MM.1S (cell line): Measurements from ENCODE around the gene EFR3B.

ENCODE experiments used
- DNase-seq: peaks from one replicate; pipeline ENCODE4 v3.0.0-alpha.2; 2015
- H2AFZ ChIP-seq: fragments of 300-600 bp; sonication (generic); 2 replicates; pipeline ENCODE4 v1.6.0; 2016; ENCODE audit warnings: antibody characterized with exemption, low read length
- H3F3A ChIP-seq: fragments of 300-600 bp; sonication (generic); 2 replicates; pipeline ENCODE4 v1.6.1; 2016; ENCODE audit warnings: mild to moderate bottlenecking, antibody characterized with exemption, low read length, moderate library complexity, mixed read lengths; ENCODE audit not compliant: insufficient read depth
- H3K27ac ChIP-seq: fragments of 300-600 bp; sonication (generic); 2 replicates; pipeline ENCODE4 v1.5.1; 2016; ENCODE audit warnings: mild to moderate bottlenecking, low read length
- H3K27me3 ChIP-seq: fragments of 300-600 bp; sonication (generic); replicated peaks from 2 replicates; pipeline ENCODE4 v1.6.0; 2016; ENCODE audit warnings: low read length; ENCODE audit not compliant: insufficient read depth
- H3K36me3 ChIP-seq: fragments of 300-600 bp; sonication (generic); replicated peaks from 2 replicates; pipeline ENCODE4 v1.6.1; 2016; ENCODE audit warnings: mild to moderate bottlenecking, low read length, mixed read lengths; ENCODE audit not compliant: insufficient read depth
- H3K4me1 ChIP-seq: fragments of 300-600 bp; sonication (generic); 2 replicates; pipeline ENCODE4 v1.6.1; 2016; ENCODE audit warnings: low read length, mixed read lengths
- H3K4me2 ChIP-seq: fragments of 300-600 bp; sonication (generic); 2 replicates; pipeline ENCODE4 v1.6.0; 2016; ENCODE audit warnings: low read depth, low read length
- H3K4me3 ChIP-seq: fragments of 300-600 bp; sonication (generic); 2 replicates; pipeline ENCODE4 v1.5.1; 2016; ENCODE audit warnings: low read length, mixed read lengths
- H3K79me2 ChIP-seq: fragments of 300-600 bp; sonication (generic); 2 replicates; pipeline ENCODE4 v1.6.1; 2016; ENCODE audit warnings: mixed run types, low read length, mixed read lengths
- H3K9ac ChIP-seq: fragments of 300-600 bp; sonication (generic); 2 replicates; pipeline ENCODE4 v1.6.1; 2016; ENCODE audit warnings: low read length, mixed read lengths
- H3K9me2 ChIP-seq: fragments of 300-600 bp; sonication (generic); replicated peaks from 2 replicates; pipeline ENCODE4 v1.6.1; 2016; ENCODE audit warnings: mild to moderate bottlenecking, low read length, mixed read lengths; ENCODE audit not compliant: insufficient read depth
- H3K9me3 ChIP-seq: fragments of 300-600 bp; sonication (generic); replicated peaks from 2 replicates; pipeline ENCODE4 v1.6.1; 2016; ENCODE audit warnings: mild to moderate bottlenecking, low read length, mixed read lengths; ENCODE audit not compliant: insufficient read depth
- H4K20me1 ChIP-seq: fragments of 300-600 bp; sonication (generic); 2 replicates; pipeline ENCODE4 v1.6.1; 2016; ENCODE audit warnings: mild to moderate bottlenecking, low read length, moderate library complexity, mixed read lengths; ENCODE audit not compliant: insufficient read depth
- CTCF ChIP-seq: fragments of 300-600 bp; sonication (generic); IDR thresholded peaks from 2 replicates; pipeline ENCODE4 v1.5.1; 2016; ENCODE audit warnings: antibody characterized with exemption, low read length, mixed read lengths
- EZH2 ChIP-seq: fragments of 300-600 bp; sonication (generic); optimal IDR thresholded peaks from 2 replicates; pipeline ENCODE3; 2017; ENCODE audit warnings: low read depth, mild to moderate bottlenecking, antibody characterized with exemption, low read length, mixed read lengths
- EZH2phosphoT487 ChIP-seq: fragments of 300-600 bp; sonication (generic); IDR thresholded peaks from 2 replicates; pipeline ENCODE4 v1.6.1; 2018; ENCODE audit warnings: antibody characterized with exemption, low read length

The EFR3B gene

GRCh38 chr2:25116956-25117355, 75.1 kb downstream of the EFR3B start:
- H3K4me1 ChIP-seq = no peaks in the 10 kb centered on the region
- no peaks in the 10 kb centered on the region for H3K9me3 ChIP-seq
- H3K9ac ChIP-seq = no peak overlapping the region
- TF ChIP-seq EZH2 = no peak
- TF ChIP-seq EZH2phosphoT487 = no peak
- no peak for TF ChIP-seq CTCF
- no peak overlapping the region for H3K4me2 ChIP-seq
- DNase-seq = no peak
- no peak overlapping the region for H3K27ac ChIP-seq
- H3K79me2 ChIP-seq = no peaks in the 10 kb centered on the region
- no peaks in the 10 kb centered on the region for H3K9me2 ChIP-seq
- no peaks in the 10 kb centered on the region for H3K36me3 ChIP-seq
- no peaks in the 10 kb centered on the region for H4K20me1 ChIP-seq
- no peak overlapping the region for H3K4me3 ChIP-seq
- H3K27me3 ChIP-seq = no peaks in the 10 kb centered on the region
- H3F3A ChIP-seq = no peaks in the 10 kb centered on the region
- H2AFZ ChIP-seq = no peak overlapping the region

GRCh38 chr2:25119263-25119662, 77.4 kb downstream of the EFR3B start:
- Histone ChIP-seq H3K9ac (no peak overlapping the region), H3K4me1 (no peaks in the 10 kb centered on the region), H3K4me2 (no peak overlapping the region), H3K9me3 (no peaks in the 10 kb centered on the region), H3K9me2 (no peaks in the 10 kb centered on the region), H3K36me3 (no peaks in the 10 kb centered on the region), H3K79me2 (no peaks in the 10 kb centered on the region), H3K27me3 (no peaks in the 10 kb centered on the region), H3F3A (no peaks in the 10 kb centered on the region), H2AFZ (no peak overlapping the region), H3K27ac (no peak overlapping the region), H3K4me3 (no peak overlapping the region), H4K20me1 (no peaks in the 10 kb centered on the region)
- TF ChIP-seq EZH2 = no peak
- TF ChIP-seq CTCF = no peak
- TF ChIP-seq EZH2phosphoT487 = no peak
- DNase-seq = no peak

DNA sequence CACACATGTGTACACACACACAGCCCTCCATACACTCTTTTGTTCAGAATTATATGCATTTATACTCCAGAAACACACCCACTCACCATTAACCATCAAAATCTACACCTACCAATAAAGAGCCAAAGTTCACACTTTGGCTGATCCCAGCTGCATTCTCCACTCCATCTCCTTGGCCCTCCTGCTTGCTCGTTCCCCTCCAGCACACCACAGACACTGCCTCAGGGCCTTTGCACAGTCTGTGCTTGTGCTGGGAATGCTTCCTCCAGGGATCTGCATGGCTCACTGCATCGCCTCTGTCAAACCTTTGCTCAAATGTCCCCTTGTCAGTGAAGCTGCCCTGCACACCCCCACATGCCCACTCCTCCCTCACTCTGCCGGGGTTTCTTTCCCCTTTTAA, 80.5 kb downstream of the EFR3B start:
- H3K4me2 ChIP-seq = no peak overlapping the region
- H3F3A ChIP-seq = no peaks in the 10 kb centered on the region
- H3K9me3 ChIP-seq = no peaks in the 10 kb centered on the region
- no peaks in the 10 kb centered on the region for H3K27me3 ChIP-seq
- no peaks in the 10 kb centered on the region for H3K36me3 ChIP-seq
- no peaks in the 10 kb centered on the region for H3K79me2 ChIP-seq
- DNase-seq = no peak
- no peaks in the 10 kb centered on the region for H3K9me2 ChIP-seq
- no peak overlapping the region for H3K4me3 ChIP-seq
- no peak overlapping the region for H3K27ac ChIP-seq
- H2AFZ ChIP-seq = no peak overlapping the region
- no peak overlapping the region for H3K9ac ChIP-seq
- TF ChIP-seq EZH2phosphoT487 = no peak
- TF ChIP-seq CTCF = no peak
- TF ChIP-seq EZH2 = no peak
- H3K4me1 ChIP-seq = no peaks in the 10 kb centered on the region
- no peaks in the 10 kb centered on the region for H4K20me1 ChIP-seq
